ENCODE data around the gene MUC13. TPM values are rescaled to one million over a fixed set of nuclear protein-coding genes. Genes with fewer than 3 reads are reported as not detected.

Gene MUC13
- not detected in 2 replicates for total RNA-seq

- no peaks in the 10 kb centered on the region for H3K4me1 Mint-ChIP-seq
- no peak within 1 kb of the TSS for H3K27ac Mint-ChIP-seq
- ATAC-seq (ENCODE audit: low read depth), result no peak
These were observed at the start of gene MUC13 for GRCh38 chr3:124934577-124934976. MUC13 (minus strand) TSS chr3:124934751; CDS start chr3:124934712, 39 bp downstream.

GRCh38 chr3:124982855-124983254, 48.3 kb upstream of the MUC13 start:
- no peak overlapping the region for H3K27ac Mint-ChIP-seq
- H3K4me1 Mint-ChIP-seq, result peaks cover 3% of the 10 kb centered on the region
- H3K36me3 Mint-ChIP-seq (ENCODE audit: low read depth), result peaks cover 2% of the 10 kb centered on the region
- H3K27me3 Mint-ChIP-seq, result no peaks in the 10 kb centered on the region
- ChIA-PET POLR2A (no interaction called here), CTCF (interaction anchor here (1.3 kb wide), 1 partner anchor 12 kb away, joined by 4 read pairs; no protein-coding TSS in a partner anchor)
- no peaks in the 10 kb centered on the region for H3K9me3 Mint-ChIP-seq
- no peak overlapping the region for H3K4me3 Mint-ChIP-seq
- intact Hi-C loops (cut with micrococcal nuclease), result no loop called here
- DNase-seq, result no peak
- TF ChIP-seq, protein P1, sequence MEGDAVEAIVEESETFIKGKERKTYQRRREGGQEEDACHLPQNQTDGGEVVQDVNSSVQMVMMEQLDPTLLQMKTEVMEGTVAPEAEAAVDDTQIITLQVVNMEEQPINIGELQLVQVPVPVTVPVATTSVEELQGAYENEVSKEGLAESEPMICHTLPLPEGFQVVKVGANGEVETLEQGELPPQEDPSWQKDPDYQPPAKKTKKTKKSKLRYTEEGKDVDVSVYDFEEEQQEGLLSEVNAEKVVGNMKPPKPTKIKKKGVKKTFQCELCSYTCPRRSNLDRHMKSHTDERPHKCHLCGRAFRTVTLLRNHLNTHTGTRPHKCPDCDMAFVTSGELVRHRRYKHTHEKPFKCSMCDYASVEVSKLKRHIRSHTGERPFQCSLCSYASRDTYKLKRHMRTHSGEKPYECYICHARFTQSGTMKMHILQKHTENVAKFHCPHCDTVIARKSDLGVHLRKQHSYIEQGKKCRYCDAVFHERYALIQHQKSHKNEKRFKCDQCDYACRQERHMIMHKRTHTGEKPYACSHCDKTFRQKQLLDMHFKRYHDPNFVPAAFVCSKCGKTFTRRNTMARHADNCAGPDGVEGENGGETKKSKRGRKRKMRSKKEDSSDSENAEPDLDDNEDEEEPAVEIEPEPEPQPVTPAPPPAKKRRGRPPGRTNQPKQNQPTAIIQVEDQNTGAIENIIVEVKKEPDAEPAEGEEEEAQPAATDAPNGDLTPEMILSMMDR (IDR thresholded peaks at IDR 0.05), result no peak
- ATAC-seq (ENCODE audit: low read depth), result no peak

More at GRCh38 chr3:124934577-124934976, at the start of gene MUC13:
- DNase-seq, result no peak
- CTCF ChIA-PET, result no interaction called here
- POLR2A ChIA-PET, result no interaction called here
- Mint-ChIP-seq H3K4me3 (no peak within 1 kb of the TSS), H3K9me3 (peaks cover 3% of the 10 kb centered on the region), H3K36me3 (ENCODE audit: low read depth) (no peaks in the 10 kb centered on the region), H3K27me3 (peaks cover 8% of the 10 kb centered on the region)
- intact Hi-C loops (cut with micrococcal nuclease), result no loop called here
- TF ChIP-seq, protein P1 (IDR thresholded peaks at IDR 0.05), result no peak

GRCh38 chr3:124981472-124981871, 46.9 kb upstream of the MUC13 start:
- H3K9me3 Mint-ChIP-seq, result no peaks in the 10 kb centered on the region
- peaks cover 3% of the 10 kb centered on the region for H3K4me1 Mint-ChIP-seq
- H3K4me3 Mint-ChIP-seq, result no peak overlapping the region
- TF ChIP-seq, protein P1 (IDR thresholded peaks at IDR 0.05), result no peak
- H3K27me3 Mint-ChIP-seq, result no peaks in the 10 kb centered on the region
- ATAC-seq (ENCODE audit: low read depth) (no peak), DNase-seq (no peak)
- peaks cover 10% of the 10 kb centered on the region for H3K36me3 Mint-ChIP-seq (ENCODE audit: low read depth)
- ChIA-PET CTCF (no interaction called here), POLR2A (no interaction called here)
- no peak overlapping the region for H3K27ac Mint-ChIP-seq
- intact Hi-C loops (cut with micrococcal nuclease), result no loop called here

DNA sequence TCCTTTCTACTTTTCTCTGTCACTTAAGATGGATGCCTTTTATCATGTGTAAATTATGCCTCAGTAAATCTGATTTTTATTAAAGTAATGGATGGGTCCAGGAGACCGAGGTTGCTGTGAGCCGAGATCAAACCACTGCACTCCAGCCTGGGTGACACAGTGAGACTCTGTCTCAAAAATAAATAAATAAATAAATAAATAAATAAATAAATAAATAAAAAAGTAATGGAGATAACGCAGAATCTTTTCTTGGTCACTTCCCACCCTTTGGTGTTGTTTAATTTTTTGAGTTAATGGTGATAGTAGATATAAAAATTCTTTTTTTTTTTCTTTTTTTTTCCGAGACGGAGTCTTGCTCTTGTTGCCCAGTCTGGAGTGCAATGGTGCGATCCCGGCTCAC, 44.1 kb upstream of the MUC13 start:
- intact Hi-C loops (cut with micrococcal nuclease), result no loop called here

GRCh38 chr3:124976383-124976782, 41.8 kb upstream of the MUC13 start:
- Mint-ChIP-seq H3K27me3 (no peaks in the 10 kb centered on the region), H3K9me3 (no peaks in the 10 kb centered on the region), H3K4me1 (no peaks in the 10 kb centered on the region), H3K36me3 (ENCODE audit: low read depth) (peaks cover 9% of the 10 kb centered on the region), H3K27ac (no peak overlapping the region), H3K4me3 (no peak overlapping the region)
- TF ChIP-seq, protein P1 (IDR thresholded peaks at IDR 0.05), result no peak
- intact Hi-C loops (cut with micrococcal nuclease), result no loop called here
- ATAC-seq (ENCODE audit: low read depth) (no peak), DNase-seq (no peak)
- CTCF ChIA-PET, result no interaction called here
- POLR2A ChIA-PET, result no interaction called here

More for the DNA sequence above, 44.1 kb upstream of the MUC13 start:
- POLR2A ChIA-PET, result no interaction called here
- H3K36me3 Mint-ChIP-seq (ENCODE audit: low read depth), result peaks cover 10% of the 10 kb centered on the region
- no peak for ATAC-seq (ENCODE audit: low read depth)
- H3K9me3 Mint-ChIP-seq, result no peaks in the 10 kb centered on the region
- TF ChIP-seq, protein P1 (IDR thresholded peaks at IDR 0.05), result no peak
- no peak overlapping the region for H3K4me3 Mint-ChIP-seq
- CTCF ChIA-PET, result no interaction called here
- H3K27me3 Mint-ChIP-seq, result no peaks in the 10 kb centered on the region
- no peak for DNase-seq
- no peaks in the 10 kb centered on the region for H3K4me1 Mint-ChIP-seq
- H3K27ac Mint-ChIP-seq, result no peak overlapping the region

Data from activated B cell treated with CpG ODN at 0.5 μM for 24 hours (primary cell).